ENCODE results near the gene GABRR2.

The GABRR2 gene

DNA sequence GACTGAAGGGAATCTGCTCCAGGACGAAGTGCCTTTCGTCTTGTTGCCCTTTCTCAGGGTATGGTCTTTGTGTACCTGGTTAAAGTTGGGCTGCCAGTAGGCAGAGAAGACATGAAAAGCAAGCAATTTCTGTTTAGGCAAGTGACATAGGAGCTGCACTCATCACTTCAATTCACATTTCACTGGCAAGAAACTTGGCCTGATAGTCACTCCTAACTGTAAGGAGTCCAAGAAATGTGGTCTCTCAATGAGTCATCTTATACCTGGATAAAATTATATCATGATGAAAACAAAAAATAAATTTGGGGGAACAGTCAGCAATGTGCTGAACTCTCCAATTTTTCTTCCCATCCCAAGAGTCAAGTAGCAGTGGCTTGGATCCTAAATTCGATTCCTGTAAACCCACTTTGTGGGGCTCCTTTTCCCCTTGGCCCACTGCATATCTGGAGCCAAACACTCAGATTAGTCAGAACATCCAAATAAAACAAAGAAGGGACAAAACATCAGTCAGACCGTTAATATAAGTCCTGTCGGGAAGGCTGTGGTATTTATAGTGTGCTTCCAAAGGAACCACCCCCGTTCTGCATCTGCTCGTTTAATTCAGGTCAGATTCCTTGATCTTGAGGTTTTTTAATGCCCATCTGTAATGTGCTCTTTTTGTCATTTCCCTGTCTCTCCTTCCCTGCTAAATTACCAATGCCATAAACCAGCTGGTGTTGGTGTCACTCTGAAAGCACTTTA lies 93.0 kb downstream of the GABRR2 start:
- DNase-seq (ENCODE audit: extremely low spot score) = no peak
- ChIA-PET POLR2A (no interaction called here), CTCF (interaction anchor here (0.8 to 1.7 kb wide), 4 partner anchors 12 to 239 kb away, joined by 3 read pairs; no protein-coding TSS in a partner anchor)
- TF ChIP-seq, protein P1, sequence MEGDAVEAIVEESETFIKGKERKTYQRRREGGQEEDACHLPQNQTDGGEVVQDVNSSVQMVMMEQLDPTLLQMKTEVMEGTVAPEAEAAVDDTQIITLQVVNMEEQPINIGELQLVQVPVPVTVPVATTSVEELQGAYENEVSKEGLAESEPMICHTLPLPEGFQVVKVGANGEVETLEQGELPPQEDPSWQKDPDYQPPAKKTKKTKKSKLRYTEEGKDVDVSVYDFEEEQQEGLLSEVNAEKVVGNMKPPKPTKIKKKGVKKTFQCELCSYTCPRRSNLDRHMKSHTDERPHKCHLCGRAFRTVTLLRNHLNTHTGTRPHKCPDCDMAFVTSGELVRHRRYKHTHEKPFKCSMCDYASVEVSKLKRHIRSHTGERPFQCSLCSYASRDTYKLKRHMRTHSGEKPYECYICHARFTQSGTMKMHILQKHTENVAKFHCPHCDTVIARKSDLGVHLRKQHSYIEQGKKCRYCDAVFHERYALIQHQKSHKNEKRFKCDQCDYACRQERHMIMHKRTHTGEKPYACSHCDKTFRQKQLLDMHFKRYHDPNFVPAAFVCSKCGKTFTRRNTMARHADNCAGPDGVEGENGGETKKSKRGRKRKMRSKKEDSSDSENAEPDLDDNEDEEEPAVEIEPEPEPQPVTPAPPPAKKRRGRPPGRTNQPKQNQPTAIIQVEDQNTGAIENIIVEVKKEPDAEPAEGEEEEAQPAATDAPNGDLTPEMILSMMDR (IDR thresholded peaks at IDR 0.05; ENCODE audit: control extremely low read depth, extremely low read depth, low read depth, missing control alignments) = no peak

GRCh38 chr6:89221129-89221528 lies 94.0 kb downstream of the GABRR2 start:
- TF ChIP-seq, protein P1 (IDR thresholded peaks at IDR 0.05; ENCODE audit: control extremely low read depth, extremely low read depth, low read depth, missing control alignments) = no peak
- no peak for DNase-seq (ENCODE audit: extremely low spot score)
- ChIA-PET CTCF (interaction anchor here (1.2 to 1.7 kb wide), 2 partner anchors 13 to 23 kb away, joined by 3 read pairs; no protein-coding TSS in a partner anchor), POLR2A (no interaction called here)

DNA sequence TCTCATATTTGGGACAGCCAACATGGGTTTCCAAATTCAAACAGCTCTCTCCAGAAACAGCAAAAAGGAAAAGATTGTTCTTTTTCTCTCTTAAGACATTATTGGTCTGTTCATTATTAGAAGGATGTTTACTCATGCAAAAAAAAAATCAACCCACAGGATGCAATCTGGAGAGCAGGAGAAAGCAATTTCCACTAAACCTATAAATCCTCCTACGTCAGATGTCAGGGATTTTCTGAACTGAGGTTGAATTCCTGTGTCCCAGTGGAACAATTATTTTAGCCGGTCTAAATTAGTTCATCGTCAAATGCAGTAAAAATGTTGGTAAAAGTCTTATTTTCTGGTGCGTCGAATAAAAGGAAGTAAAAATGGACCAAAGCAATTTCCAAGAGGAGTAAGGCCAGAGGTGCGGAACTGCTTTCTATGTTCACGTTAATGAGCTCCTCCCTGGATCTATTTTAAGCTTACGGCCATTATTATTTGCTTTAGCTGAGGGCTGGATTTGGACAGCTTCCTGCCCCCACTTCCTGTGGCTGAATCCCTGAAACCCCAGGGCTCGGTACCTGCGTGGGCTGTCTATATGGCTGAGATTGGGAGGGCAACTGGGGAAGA lies 97.7 kb downstream of the GABRR2 start, which contains the start of gene GABRR1:
Gene GABRR1, minus strand, starts transcription at position 60 of the 612 bp plus-strand sequence. Its CDS starts 36 bp downstream, at position 24.
- TF ChIP-seq, protein P1 (IDR thresholded peaks at IDR 0.05; ENCODE audit: control extremely low read depth, extremely low read depth, low read depth, missing control alignments) = no peak
- CTCF ChIA-PET = interaction anchor here (1.5 kb wide), 1 partner anchor 28 kb away, joined by 3 read pairs; no protein-coding TSS in a partner anchor
- DNase-seq (ENCODE audit: extremely low spot score) = no peak
- POLR2A ChIA-PET = no interaction called here

- TF ChIP-seq, protein P1 (IDR thresholded peaks at IDR 0.05; ENCODE audit: control extremely low read depth, extremely low read depth, low read depth, missing control alignments) = no peak
- POLR2A ChIA-PET = no interaction called here
These were observed 98.7 kb downstream of the GABRR2 start for GRCh38 chr6:89216411-89216810.

GRCh38 chr6:89215391-89215790 lies 99.7 kb downstream of the GABRR2 start:
- TF ChIP-seq, protein P1 (IDR thresholded peaks at IDR 0.05; ENCODE audit: control extremely low read depth, extremely low read depth, low read depth, missing control alignments) = no peak
- ChIA-PET CTCF (no interaction called here), POLR2A (no interaction called here)
- no peak for DNase-seq (ENCODE audit: extremely low spot score)

More at GRCh38 chr6:89216411-89216810, 98.7 kb downstream of the GABRR2 start:
- CTCF ChIA-PET = no interaction called here
- DNase-seq (ENCODE audit: extremely low spot score) = no peak

DNA sequence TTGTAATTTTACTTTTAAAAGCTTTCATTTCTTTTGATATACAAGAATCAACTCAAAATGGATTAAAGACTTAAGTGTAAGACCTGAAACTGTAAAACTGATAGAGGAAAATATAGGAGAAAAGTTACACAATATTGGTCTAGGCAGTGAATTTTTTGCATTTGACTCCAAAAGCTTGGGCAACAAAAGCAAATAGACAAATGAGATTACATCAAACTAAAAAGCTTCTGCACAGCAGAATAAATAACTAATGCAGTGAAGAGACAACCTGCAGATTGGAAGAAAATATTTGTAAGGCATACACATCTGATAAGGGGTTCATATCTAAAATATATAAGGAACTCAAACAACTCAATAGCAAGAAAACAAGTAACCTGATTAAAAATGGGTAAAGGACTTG lies 100.9 kb downstream of the GABRR2 start:
- TF ChIP-seq, protein P1 (IDR thresholded peaks at IDR 0.05; ENCODE audit: control extremely low read depth, extremely low read depth, low read depth, missing control alignments) = no peak
- DNase-seq (ENCODE audit: extremely low spot score) = no peak
- CTCF ChIA-PET = no interaction called here
- POLR2A ChIA-PET = no interaction called here
